Measurements from ENCODE around the gene ZNF536.

DNA sequence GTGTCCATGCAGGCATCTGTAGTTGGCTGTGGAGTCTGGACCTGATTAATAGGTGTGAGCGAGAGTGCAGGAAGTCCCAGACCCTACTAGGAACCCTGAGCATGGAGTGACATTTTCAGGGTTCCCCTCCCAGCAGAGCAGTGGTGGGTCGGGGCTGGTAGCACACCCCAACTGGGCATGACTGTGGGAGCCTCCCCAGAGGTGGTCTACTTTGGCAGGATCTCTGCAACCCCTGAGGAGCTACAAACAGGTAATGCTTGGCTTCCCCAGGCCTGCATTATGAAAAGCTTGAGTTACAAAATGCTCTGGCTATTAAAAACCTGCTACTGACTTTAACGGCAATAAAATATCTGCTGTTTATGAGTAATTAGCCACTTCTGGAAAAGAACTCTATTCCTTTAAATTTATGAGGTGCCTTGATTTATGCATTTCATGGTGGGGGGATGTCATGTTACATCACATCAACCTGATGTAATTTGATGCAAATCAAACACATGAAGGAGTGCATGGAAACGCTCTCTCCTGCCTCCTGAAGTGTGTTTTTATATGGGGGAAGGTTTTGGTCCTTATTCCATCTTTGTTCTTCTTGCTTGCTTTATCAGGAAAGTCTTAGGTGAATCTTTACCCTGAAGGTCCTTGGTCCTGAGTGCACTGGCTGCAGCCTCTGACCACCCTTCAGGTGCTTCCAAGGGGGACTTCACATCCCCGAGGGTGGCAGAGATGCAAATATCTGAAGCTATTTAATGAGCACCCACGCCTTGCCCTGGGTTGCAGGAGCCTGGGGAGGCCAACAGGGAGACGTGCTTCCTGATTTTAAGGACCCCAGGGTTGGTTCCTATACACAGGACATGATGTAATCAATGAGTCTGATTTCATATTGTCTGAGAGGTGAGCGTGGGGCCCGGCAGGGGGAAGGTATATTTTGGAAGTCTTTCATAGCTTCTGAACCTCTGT lies 54.0 kb downstream of the ZNF536 start:
- TF ChIP-seq, protein P1, sequence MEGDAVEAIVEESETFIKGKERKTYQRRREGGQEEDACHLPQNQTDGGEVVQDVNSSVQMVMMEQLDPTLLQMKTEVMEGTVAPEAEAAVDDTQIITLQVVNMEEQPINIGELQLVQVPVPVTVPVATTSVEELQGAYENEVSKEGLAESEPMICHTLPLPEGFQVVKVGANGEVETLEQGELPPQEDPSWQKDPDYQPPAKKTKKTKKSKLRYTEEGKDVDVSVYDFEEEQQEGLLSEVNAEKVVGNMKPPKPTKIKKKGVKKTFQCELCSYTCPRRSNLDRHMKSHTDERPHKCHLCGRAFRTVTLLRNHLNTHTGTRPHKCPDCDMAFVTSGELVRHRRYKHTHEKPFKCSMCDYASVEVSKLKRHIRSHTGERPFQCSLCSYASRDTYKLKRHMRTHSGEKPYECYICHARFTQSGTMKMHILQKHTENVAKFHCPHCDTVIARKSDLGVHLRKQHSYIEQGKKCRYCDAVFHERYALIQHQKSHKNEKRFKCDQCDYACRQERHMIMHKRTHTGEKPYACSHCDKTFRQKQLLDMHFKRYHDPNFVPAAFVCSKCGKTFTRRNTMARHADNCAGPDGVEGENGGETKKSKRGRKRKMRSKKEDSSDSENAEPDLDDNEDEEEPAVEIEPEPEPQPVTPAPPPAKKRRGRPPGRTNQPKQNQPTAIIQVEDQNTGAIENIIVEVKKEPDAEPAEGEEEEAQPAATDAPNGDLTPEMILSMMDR (IDR thresholded peaks at IDR 0.05), result no peak
- no peak for TF ChIP-seq POLR2A (IDR thresholded peaks at IDR 0.05)
